Subcutaneous abdominal adipose tissue (tissue), 5 donors: ENCODE results near the gene SLC2A13.
"Not testable (repeated sequence)": the region's sequence is repeated elsewhere in the genome, so short reads cannot be mapped to it uniquely, and the experiment has no call there.

Experiments used
- H3K27ac ChIP-seq: one replicate; pipeline ENCODE4 v1.7.0; 2013; ENCODE audit warnings: low read depth, mild to moderate bottlenecking, inconsistent platforms, low read length, moderate library complexity
- H3K27me3 ChIP-seq, 5 donors: one replicate each; pipeline ENCODE4 v1.7.0; 2013; ENCODE audit warnings: low read length in 5 of 5, inconsistent platforms in 1 of 5; ENCODE audit not compliant: control insufficient read depth in 5 of 5, insufficient read depth in 4 of 5
- H3K36me3 ChIP-seq, 5 donors: one replicate each; pipeline ENCODE4 v1.7.0; 2013; ENCODE audit warnings: low read length in 5 of 5; ENCODE audit not compliant: control insufficient read depth in 5 of 5, insufficient read depth in 5 of 5
- H3K4me1 ChIP-seq, 5 donors: one replicate each; pipeline ENCODE4 v1.7.0; 2013; ENCODE audit warnings: low read length in 5 of 5, mild to moderate bottlenecking in 3 of 5, moderate library complexity in 1 of 5; ENCODE audit not compliant: control insufficient read depth in 5 of 5, insufficient read depth in 5 of 5
- H3K4me3 ChIP-seq, 5 donors: one replicate each; pipeline ENCODE4 v1.7.0; 2013; ENCODE audit warnings: low read length in 5 of 5, low read depth in 1 of 5
- H3K9ac ChIP-seq, 5 donors: one replicate each; pipeline ENCODE4 v1.7.0; 2013; ENCODE audit warnings: low read length in 5 of 5, mild to moderate bottlenecking in 4 of 5, moderate library complexity in 3 of 5
- H3K9me3 ChIP-seq, 5 donors: one replicate each; pipeline ENCODE4 v1.7.0; 2013; ENCODE audit warnings: low read length in 5 of 5; ENCODE audit not compliant: control insufficient read depth in 5 of 5
- donor health status: healthy.
- donor health status: healthy.
- donor health status: healthy.
- donor health status: healthy.
- donor health status: healthy.

The SLC2A13 gene

DNA sequence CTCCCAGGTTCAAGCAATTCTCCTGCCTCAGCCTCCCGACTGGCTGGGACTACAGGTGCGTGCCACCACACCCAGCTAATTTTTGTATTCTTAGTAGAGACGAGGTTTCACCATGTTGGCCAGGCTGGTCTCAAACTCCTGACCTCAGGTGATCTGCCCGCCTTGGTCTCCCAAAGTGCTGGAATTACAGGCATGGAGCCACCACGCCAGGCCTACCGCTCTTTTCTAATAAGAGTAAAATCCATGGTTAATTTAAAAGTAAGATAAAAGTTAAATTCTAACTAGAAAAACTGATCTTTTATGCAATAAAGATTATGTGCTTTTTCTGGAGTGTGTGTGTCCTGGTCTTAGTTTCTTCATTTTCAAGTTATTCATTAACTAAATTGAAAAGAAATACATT lies 212.5 kb downstream of the SLC2A13 start:
- H3K4me1 ChIP-seq, H3K27ac ChIP-seq, H3K9ac ChIP-seq, H3K9me3 ChIP-seq, H3K36me3 ChIP-seq, H3K27me3 ChIP-seq, H3K4me3 ChIP-seq: not testable (repeated sequence)

DNA sequence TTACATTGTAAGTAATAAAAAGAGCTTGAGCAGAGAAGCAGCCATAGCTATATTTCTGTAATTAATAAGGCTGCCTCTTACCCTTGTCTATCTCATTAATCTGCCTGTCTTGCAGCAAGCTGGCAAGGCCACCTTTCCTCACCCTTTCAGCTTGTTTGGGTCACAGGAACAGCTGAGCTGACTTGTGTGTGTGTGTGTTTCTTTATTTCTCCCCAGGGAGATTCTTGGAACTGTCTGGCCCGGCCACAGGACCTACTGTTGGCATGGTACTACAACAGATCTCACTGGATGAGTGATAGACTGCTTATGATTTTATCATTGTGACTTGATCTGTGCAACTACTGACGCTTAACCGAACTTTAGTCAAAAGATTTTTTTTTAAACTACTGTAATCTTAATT lies 213.7 kb downstream of the SLC2A13 start:
- Histone ChIP-seq H3K4me1 (peaks cover 2 to 8% (median 6%) of the 10 kb centered on the region in 5 donors), H3K9me3 (no peaks in the 10 kb centered on the region), H3K4me3 (no peak overlapping the region), H3K27me3 (no peaks in the 10 kb centered on the region), H3K27ac (no peak overlapping the region), H3K36me3 (no peaks in the 10 kb centered on the region), H3K9ac (no peak overlapping the region)

DNA sequence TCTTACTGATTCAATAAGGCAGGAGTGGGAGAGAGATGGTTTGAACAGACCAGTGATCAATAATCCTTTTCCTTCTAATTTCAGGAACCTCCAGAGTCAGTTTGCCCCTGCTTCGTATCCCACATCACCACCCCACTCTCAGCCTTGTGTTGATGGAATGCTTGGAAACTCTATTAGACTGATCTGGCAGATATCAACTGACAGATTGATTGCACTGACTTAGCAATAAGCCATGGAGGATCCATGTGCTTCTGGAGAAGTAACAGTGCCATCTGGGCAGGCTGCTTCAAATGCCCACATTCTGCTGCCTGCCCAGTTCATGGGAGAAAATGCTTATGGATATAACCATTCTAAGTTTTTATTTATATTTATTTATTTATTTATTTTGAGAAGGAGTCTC lies 218.0 kb downstream of the SLC2A13 start:
- H3K27ac ChIP-seq = no peak overlapping the region
- H3K27me3 ChIP-seq = no peaks in the 10 kb centered on the region
- no peaks in the 10 kb centered on the region for H3K36me3 ChIP-seq
- H3K9ac ChIP-seq = no peak overlapping the region
- no peak overlapping the region for H3K4me3 ChIP-seq
- H3K9me3 ChIP-seq = no peaks in the 10 kb centered on the region
- peaks cover 2 to 8% (median 6%) of the 10 kb centered on the region in 5 donors for H3K4me1 ChIP-seq

DNA sequence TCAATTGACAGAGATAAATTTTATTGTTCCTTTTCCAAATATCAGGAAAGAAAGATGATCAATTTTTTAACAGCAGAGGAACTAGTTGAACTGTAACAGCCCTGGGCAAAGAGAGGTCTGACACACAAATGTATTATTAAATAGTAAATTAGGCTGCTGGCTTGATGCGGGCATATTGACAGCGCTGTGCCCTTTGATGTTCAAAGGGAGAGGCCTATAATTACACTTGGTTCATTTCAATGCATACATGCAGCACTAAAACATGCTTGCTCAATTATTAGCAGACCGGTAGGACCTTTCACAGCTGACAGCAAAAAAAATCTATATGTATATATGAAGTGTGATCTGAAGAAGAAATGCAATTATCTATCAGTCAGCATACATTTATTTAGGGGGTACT lies 219.8 kb downstream of the SLC2A13 start:
- H3K4me1 ChIP-seq = no peaks in the 10 kb centered on the region
- no peaks in the 10 kb centered on the region for H3K36me3 ChIP-seq
- no peaks in the 10 kb centered on the region for H3K9me3 ChIP-seq

DNA sequence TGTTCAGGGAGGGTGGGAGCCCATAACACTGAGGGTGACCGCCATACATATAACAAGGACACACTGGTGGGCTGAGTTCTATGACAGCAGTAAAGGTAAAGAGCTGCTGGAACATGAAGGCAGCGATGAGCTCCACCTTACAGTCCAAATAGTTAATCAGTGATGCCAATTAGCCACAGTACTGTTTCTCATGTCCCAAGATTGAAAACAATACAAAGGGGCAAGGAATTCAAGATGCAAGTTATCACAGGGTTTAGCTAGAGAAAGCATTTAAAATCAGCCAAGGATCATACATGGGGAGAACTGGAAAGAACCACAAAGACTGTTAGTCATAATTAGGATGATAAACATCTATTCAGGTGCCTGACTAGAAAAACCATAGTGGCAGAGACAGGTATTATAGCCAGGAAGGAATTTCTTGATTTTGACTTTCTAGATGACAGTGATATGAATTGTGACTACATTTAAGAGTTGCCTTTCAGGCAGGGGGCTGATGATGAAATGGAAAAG lies 221.2 kb downstream of the SLC2A13 start:
- peaks cover 0 to 2% (median 0%) of the 10 kb centered on the region in 5 donors for H3K9me3 ChIP-seq
- no peak overlapping the region for H3K27ac ChIP-seq
- H3K27me3 ChIP-seq = no peaks in the 10 kb centered on the region
- H3K4me3 ChIP-seq = no peak overlapping the region
- no peaks in the 10 kb centered on the region for H3K4me1 ChIP-seq
- no peaks in the 10 kb centered on the region for H3K36me3 ChIP-seq
- H3K9ac ChIP-seq = no peak overlapping the region

More for the DNA sequence above, 219.8 kb downstream of the SLC2A13 start:
- H3K27me3 ChIP-seq = no peaks in the 10 kb centered on the region
- no peak overlapping the region for H3K4me3 ChIP-seq
- H3K27ac ChIP-seq = no peak overlapping the region
- H3K9ac ChIP-seq = no peak overlapping the region

DNA sequence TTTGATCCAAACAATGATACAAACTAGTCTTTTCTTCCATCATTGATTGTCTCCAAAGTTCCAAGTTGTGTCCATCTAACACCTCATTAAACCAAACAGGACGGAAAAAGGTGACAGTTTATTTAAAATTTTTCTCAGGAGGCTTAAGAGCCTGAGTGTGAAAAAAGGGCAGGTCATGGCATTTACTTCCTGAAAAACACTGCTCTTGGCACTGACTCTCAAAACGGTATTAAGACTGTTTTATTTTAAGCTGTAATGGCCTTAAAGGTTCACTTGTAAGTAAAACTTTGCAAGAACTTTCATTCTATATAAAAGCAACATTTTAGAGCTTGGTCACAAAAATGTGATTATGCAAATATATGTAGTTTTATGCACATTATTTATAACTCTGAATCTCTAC lies 222.5 kb downstream of the SLC2A13 start:
- H3K27ac ChIP-seq = no peak overlapping the region
- no peak overlapping the region for H3K9ac ChIP-seq
- no peaks in the 10 kb centered on the region for H3K4me1 ChIP-seq
- no peak overlapping the region for H3K4me3 ChIP-seq
- H3K9me3 ChIP-seq = peaks cover 0 to 9% (median 5%) of the 10 kb centered on the region in 5 donors
- no peaks in the 10 kb centered on the region for H3K27me3 ChIP-seq
- H3K36me3 ChIP-seq = no peaks in the 10 kb centered on the region

DNA sequence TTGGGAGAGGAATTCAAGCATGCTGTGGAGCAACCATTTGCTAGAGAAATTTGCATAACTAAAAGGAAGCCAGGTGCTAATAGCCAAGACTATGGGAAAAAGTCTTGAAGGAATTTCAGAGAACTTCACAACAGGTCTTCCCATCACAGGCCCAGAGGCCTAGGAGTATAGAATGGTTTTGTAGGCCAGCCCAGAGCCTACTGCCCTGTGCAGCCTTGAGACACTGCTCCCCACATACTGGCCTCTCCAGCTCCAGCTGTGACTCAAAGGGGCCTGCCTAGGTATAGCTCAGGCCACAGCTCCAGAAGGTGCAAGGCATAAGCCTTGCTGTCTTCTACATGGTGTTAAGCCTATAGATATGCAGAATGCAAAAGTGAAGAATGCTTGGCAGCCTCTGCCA lies 227.1 kb downstream of the SLC2A13 start:
- Histone ChIP-seq H3K4me3 (no peak overlapping the region), H3K27me3 (no peaks in the 10 kb centered on the region), H3K4me1 (no peaks in the 10 kb centered on the region), H3K27ac (no peak overlapping the region), H3K9ac (no peak overlapping the region), H3K36me3 (no peaks in the 10 kb centered on the region), H3K9me3 (peaks cover 0 to 9% (median 5%) of the 10 kb centered on the region in 5 donors)

DNA sequence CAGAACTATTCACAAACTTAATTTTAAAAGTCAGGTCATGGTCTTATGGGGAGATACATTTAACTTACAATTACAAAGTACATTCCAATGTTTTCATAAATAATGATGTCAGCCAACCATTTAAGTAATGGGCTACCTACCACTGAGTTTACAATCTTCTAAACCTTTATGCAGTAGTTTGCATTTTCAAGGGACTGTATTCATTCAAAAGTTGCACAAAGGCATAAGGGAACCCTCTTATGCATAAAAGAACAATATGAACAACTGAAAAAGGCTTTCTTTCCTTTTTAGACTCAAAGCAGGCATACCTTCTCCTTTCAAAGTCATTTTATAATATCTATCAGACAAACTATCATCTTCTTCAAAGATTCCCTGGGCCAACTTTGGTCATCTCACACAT lies 230.2 kb downstream of the SLC2A13 start:
- H3K36me3 ChIP-seq = no peaks in the 10 kb centered on the region
- H3K27ac ChIP-seq = no peak overlapping the region
- H3K4me3 ChIP-seq = no peak overlapping the region
- no peaks in the 10 kb centered on the region for H3K4me1 ChIP-seq
- H3K27me3 ChIP-seq = no peaks in the 10 kb centered on the region
- peaks cover 0 to 9% (median 5%) of the 10 kb centered on the region in 5 donors for H3K9me3 ChIP-seq
- no peak overlapping the region for H3K9ac ChIP-seq

DNA sequence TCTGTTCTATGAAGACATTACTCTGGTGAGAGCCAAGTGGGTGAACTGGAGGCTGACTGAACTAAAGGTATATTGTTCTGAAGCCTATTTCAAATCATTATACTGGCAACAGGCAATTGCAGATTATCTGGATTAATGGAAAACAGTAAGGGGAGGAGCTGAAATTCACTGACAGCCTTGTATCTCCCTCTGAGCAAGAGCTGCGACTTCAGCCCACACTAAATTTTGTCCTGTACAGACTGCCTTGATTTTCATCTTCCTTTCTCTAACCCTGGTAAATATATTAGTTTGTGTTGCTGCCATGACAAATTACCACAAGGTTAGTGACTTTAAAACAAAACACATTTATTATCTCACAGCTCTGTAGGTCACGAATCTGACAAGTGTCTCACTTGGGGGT lies 231.1 kb downstream of the SLC2A13 start:
- H3K9ac ChIP-seq = no peak overlapping the region
- peaks cover 0 to 8% (median 5%) of the 10 kb centered on the region in 5 donors for H3K9me3 ChIP-seq
- H3K4me3 ChIP-seq = no peak overlapping the region
- no peaks in the 10 kb centered on the region for H3K36me3 ChIP-seq
- no peaks in the 10 kb centered on the region for H3K27me3 ChIP-seq
- no peak overlapping the region for H3K27ac ChIP-seq
- H3K4me1 ChIP-seq = no peaks in the 10 kb centered on the region

DNA sequence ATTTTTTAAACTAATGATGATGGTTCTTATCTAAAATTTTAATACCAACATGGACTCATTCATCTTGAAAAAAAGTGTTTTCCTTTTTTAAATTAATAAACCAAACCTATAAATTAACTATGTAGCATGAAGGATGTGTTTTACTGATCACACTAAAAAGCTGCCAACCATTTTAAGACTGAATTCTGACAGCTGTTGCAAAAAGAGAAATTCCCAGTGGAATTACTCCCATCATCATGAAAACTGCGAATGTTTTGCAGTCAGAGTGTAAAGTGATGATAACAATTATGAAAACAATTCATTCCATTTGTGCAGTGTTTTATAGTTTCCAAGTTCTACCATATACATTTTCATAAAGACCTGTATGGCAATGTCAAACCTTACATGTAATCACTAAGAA lies 232.8 kb downstream of the SLC2A13 start:
- Histone ChIP-seq H3K4me1 (no peaks in the 10 kb centered on the region), H3K27ac (no peak overlapping the region), H3K27me3 (no peaks in the 10 kb centered on the region), H3K4me3 (no peak overlapping the region), H3K9ac (no peak overlapping the region), H3K9me3 (no peaks in the 10 kb centered on the region), H3K36me3 (peaks cover 0 to 4% (median 0%) of the 10 kb centered on the region in 5 donors)

DNA sequence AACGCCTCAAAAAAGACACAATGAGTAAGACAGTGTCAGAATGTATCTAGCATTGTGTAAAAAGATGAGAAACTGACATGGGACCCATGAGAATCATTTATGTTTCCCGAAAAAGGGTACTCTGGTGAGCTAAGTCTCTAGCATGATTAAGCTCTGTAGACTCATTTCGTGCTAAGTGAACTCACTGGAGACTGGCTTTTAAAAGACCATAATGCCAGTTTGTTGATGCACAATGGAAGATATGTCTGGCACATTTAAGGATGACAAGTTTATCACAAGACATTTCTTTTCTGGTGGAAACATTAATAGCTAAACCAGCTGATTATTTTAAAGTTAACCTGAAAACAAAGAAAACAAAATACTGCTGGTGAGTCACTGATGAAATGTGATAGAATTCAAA lies 233.5 kb downstream of the SLC2A13 start:
- no peak overlapping the region for H3K27ac ChIP-seq
- H3K9ac ChIP-seq = no peak overlapping the region
- H3K4me3 ChIP-seq = no peak overlapping the region
- H3K36me3 ChIP-seq = peaks cover 0 to 4% (median 0%) of the 10 kb centered on the region in 5 donors
- no peaks in the 10 kb centered on the region for H3K4me1 ChIP-seq
- H3K9me3 ChIP-seq = no peaks in the 10 kb centered on the region
- H3K27me3 ChIP-seq = no peaks in the 10 kb centered on the region
